Measurements from ENCODE around the gene SPRR2F.

Gene SPRR2F

GRCh38 chr1:153081736-153082135 is 31.6 kb downstream of the SPRR2F start:
- intact Hi-C loops (cut with DNase I), result no loop called here
- no peak for DNase-seq

- DNase-seq, result no peak
- intact Hi-C loops (cut with DNase I), result no loop called here
These were observed 40.2 kb downstream of the SPRR2F start for GRCh38 chr1:153072806-153073726.

- DNase-seq, result no peak
- intact Hi-C loops (cut with DNase I), result no loop called here
These were observed 41.8 kb downstream of the SPRR2F start, which contains the start of gene SPRR2B for GRCh38 chr1:153071511-153071910. SPRR2B (minus strand) TSS chr1:153071611; CDS start chr1:153070839, 772 bp downstream.

DNA sequence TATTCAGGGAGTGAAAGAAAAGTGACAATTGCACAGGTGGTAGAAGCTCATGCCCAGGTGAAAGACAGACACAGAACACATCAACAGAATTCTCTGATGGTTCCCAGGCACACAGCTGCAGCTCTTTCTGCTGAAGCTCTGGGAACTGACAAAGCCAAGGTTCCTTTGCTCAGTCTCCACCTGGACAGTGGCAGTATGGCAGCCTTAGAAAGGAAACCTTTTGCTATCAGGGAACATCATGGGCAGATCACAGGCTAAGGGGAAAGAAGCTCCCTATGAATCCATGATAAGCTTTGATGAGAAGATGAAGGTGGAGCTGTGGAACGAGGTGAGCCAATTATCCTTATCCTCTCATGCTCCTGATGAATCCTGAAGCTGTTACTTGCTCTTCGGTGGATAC is 43.1 kb downstream of the SPRR2F start:
- intact Hi-C loops (cut with DNase I), result no loop called here
- DNase-seq, result no peak

Measured in posterior cingulate gyrus (tissue), 11 donors.